H1 (cell line): Measurements from ENCODE around the gene NDUFA8. TPM values are rescaled to one million over a fixed set of nuclear protein-coding genes. Genes with fewer than 3 reads are reported as not detected.

ENCODE experiments used
- BACH1 ChIP-seq: IDR thresholded peaks from 2 replicates; pipeline ENCODE4 v1.6.1; 2012; ENCODE audit warnings: low read length, improper control_type of control experiment
- BRCA1 ChIP-seq: IDR thresholded peaks from 2 replicates; pipeline ENCODE4 v1.6.1; 2012; ENCODE audit warnings: low read depth, low read length, improper control_type of control experiment
- CHD2 ChIP-seq: IDR thresholded peaks from 2 replicates; pipeline ENCODE4 v1.6.1; 2012; ENCODE audit warnings: low read length, improper control_type of control experiment
- CREB1 ChIP-seq: IDR thresholded peaks from 2 replicates; pipeline ENCODE4 v1.6.1; 2012; ENCODE audit warnings: inconsistent platforms
- MAFK ChIP-seq: IDR thresholded peaks from 2 replicates; pipeline ENCODE4 v1.6.1; 2012; ENCODE audit warnings: low read depth, mild to moderate bottlenecking, improper control_type of control experiment, low read length
- NANOG ChIP-seq: IDR thresholded peaks from 2 replicates; pipeline ENCODE4 v1.6.1; 2011; ENCODE audit warnings: low read length, low read depth, mild to moderate bottlenecking, inconsistent platforms; ENCODE audit not compliant: insufficient read depth, poor library complexity, severe bottlenecking
- PHF8 ChIP-seq: fragments of 200-600 bp; sonication (generic); conservative IDR thresholded peaks from 2 replicates; pipeline ENCODE4 v1.7.1; 2012; ENCODE audit warnings: low read depth, mild to moderate bottlenecking, inconsistent platforms, low read length, moderate library complexity
- POLR2AphosphoS5 ChIP-seq: IDR thresholded peaks from 2 replicates; pipeline ENCODE4 v1.6.1; 2011; ENCODE audit warnings: low read depth, low read length
- POU5F1 ChIP-seq: IDR thresholded peaks from 2 replicates; pipeline ENCODE4 v1.6.1; 2011; ENCODE audit warnings: low read depth, mild to moderate bottlenecking, low read length, moderate library complexity
- RNF2 ChIP-seq: fragments of 200-900, 300-1000 bp; sonication (generic); IDR thresholded peaks from 2 replicates; pipeline ENCODE4 v1.7.1; 2016; ENCODE audit warnings: borderline replicate concordance, low read depth, mild to moderate bottlenecking, antibody characterized with exemption, low read length; ENCODE audit not compliant: poor library complexity, severe bottlenecking; ENCODE audit errors: missing control alignments
- SAP30 ChIP-seq: fragments of 300-600 bp; sonication (generic); IDR thresholded peaks from 2 replicates; pipeline ENCODE4 v1.7.1; 2012; ENCODE audit warnings: low read length, moderate library complexity, mild to moderate bottlenecking, inconsistent platforms; ENCODE audit not compliant: insufficient read depth, insufficient replicate concordance
- SP1 ChIP-seq: IDR thresholded peaks from 2 replicates; pipeline ENCODE4 v1.6.1; 2011; ENCODE audit warnings: low read depth, low read length
- SP2 ChIP-seq: IDR thresholded peaks from 2 replicates; pipeline ENCODE4 v1.6.1; 2012; ENCODE audit warnings: mild to moderate bottlenecking, low read length, inconsistent platforms
- SUZ12 ChIP-seq: fragments of 200-600 bp; sonication (generic); IDR thresholded peaks from 2 replicates; pipeline ENCODE4 v1.6.1; 2012; ENCODE audit warnings: mild to moderate bottlenecking, inconsistent platforms, low read length, moderate library complexity, mixed read lengths
- TAF7 ChIP-seq: optimal IDR thresholded peaks from 2 replicates; pipeline ENCODE3; 2011; ENCODE audit warnings: low read depth, mild to moderate bottlenecking, inconsistent platforms, low read length, moderate library complexity, borderline replicate concordance
- TBP ChIP-seq: IDR thresholded peaks from 2 replicates; pipeline ENCODE4 v1.6.1; 2011; ENCODE audit warnings: low read depth, low read length, improper control_type of control experiment
- TCF12 ChIP-seq: IDR thresholded peaks from 2 replicates; pipeline ENCODE4 v1.6.1; 2011; ENCODE audit warnings: low read depth, mild to moderate bottlenecking, low read length
- YY1 ChIP-seq: IDR thresholded peaks from 2 replicates; pipeline ENCODE4 v1.6.1; 2011; ENCODE audit warnings: low read depth, mild to moderate bottlenecking, low read length
- polyA plus RNA-seq, 7 experiments: library from polyadenylated mRNA; depleted of rRNA in 3 of 7; stranded (reverse) in 5 of 7; unstranded in 2 of 7; fragments of >200 nt in 5 of 7; fragments of 200-250 nt in 2 of 7; gene quantifications; 1 replicate in 5 of 7; 2 replicates in 1 of 7; 4 replicates in 1 of 7; pipeline versions ENCODE4 v1.2.1 to v1.2.3, GENCODE V29; 2011 to 2013; ENCODE audit warnings: missing spikeins in 2 of 7, mixed read lengths in 2 of 7
- total RNA-seq: library from RNA; stranded (reverse); fragmentation: NEBNext Ultra II Directional; extraction: Animal tissue kit (Norgen Biotek cat#: 25700); gene quantifications from 2 replicates; pipeline ENCODE4 v1.2.1, GENCODE V29; 2021
- TF ChIP-seq, protein P1 (sequence below): IDR thresholded peaks from 2 replicates; pipeline ENCODE4 v1.6.1; 2011; ENCODE audit warnings: low read length, improper control_type of control experiment
- TF ChIP-seq, protein P2 (sequence below): IDR thresholded peaks from 2 replicates; pipeline ENCODE4 v1.6.1; 2012; ENCODE audit warnings: inconsistent platforms

Gene NDUFA8
- total and polyA plus RNA-seq, 2 of the 8 experiments (the other 6 are each of a cell fraction or from before 2014, with no cell fraction given) = 61.0 to 73.8 TPM

DNA sequence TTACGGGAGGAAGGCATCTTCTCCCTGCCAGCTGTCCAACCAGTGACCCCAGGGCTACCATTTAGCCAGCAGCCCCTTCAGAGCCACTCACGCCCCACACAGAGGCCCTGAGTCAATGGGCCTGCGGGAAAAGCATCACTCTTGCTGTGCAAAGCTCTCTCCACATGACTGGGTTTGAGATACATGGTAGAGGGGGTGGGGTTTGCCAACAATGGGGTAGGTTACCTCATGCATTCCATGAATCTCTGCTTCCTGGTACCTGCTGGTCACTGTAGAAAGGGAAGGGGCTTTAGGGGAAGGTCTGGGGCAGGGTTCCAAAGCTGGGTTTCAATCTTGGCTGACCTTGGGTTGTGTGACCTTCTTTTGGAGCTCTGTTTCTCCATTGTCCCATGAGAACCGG, 43.5 kb downstream of the NDUFA8 start (continued):
- no peak for TF ChIP-seq RNF2
- no peak for TF ChIP-seq YY1
- TF ChIP-seq CREB1 = no peak
- TF ChIP-seq, protein P1, sequence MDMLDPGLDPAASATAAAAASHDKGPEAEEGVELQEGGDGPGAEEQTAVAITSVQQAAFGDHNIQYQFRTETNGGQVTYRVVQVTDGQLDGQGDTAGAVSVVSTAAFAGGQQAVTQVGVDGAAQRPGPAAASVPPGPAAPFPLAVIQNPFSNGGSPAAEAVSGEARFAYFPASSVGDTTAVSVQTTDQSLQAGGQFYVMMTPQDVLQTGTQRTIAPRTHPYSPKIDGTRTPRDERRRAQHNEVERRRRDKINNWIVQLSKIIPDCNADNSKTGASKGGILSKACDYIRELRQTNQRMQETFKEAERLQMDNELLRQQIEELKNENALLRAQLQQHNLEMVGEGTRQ = no peak
- TF ChIP-seq TCF12 = no peak
- no peak for TF ChIP-seq POLR2AphosphoS5
- TF ChIP-seq SAP30 = no peak
- TF ChIP-seq BACH1 = no peak
- TF ChIP-seq, protein P2, sequence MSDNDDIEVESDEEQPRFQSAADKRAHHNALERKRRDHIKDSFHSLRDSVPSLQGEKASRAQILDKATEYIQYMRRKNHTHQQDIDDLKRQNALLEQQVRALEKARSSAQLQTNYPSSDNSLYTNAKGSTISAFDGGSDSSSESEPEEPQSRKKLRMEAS = 0 out of 2 replicates have a peak, but pooled peaks have one; percentile 20
- no peak for TF ChIP-seq SUZ12
- TF ChIP-seq PHF8 = no peak
- TF ChIP-seq TAF7 = no peak
- TF ChIP-seq NANOG = no peak
- no peak for TF ChIP-seq CHD2
- no peak for TF ChIP-seq SP2
- no peak for TF ChIP-seq POU5F1
- TF ChIP-seq BRCA1 = no peak
- TF ChIP-seq MAFK = no peak
- TF ChIP-seq TBP = no peak
- 0 out of 2 replicates have a peak, but pooled peaks have one; percentile 37 for TF ChIP-seq SP1
- TF ChIP-seq, all 59 proteins: peak for 8
